IgD-negative memory B cell (primary cell): ENCODE results near the gene ALDH1A2. TPM values are rescaled to one million over a fixed set of nuclear protein-coding genes. Genes with fewer than 3 reads are reported as not detected.
"Not testable (repeated sequence)": the region's sequence is repeated elsewhere in the genome, so short reads cannot be mapped to it uniquely, and the experiment has no call there.

ENCODE experiments used
- H3K27ac Mint-ChIP-seq, 3 donors: one replicate each; pipeline ENCODE4 v1.8.0; 2020 to 2022; ENCODE audit warnings: mild to moderate bottlenecking in 3 of 3, mixed read lengths in 3 of 3, moderate library complexity in 1 of 3
- H3K27me3 Mint-ChIP-seq: one replicate; pipeline ENCODE4 v1.8.0; 2021; ENCODE audit warnings: mixed read lengths
- H3K36me3 Mint-ChIP-seq: one replicate; pipeline ENCODE4 v1.8.0; 2020; ENCODE audit warnings: mild to moderate bottlenecking, mixed read lengths
- H3K4me1 Mint-ChIP-seq, 3 donors: one replicate each; pipeline ENCODE4 v1.8.0; 2020 to 2022; ENCODE audit warnings: mixed read lengths in 3 of 3, mild to moderate bottlenecking in 1 of 3
- H3K4me3 Mint-ChIP-seq, 4 donors: one replicate each; pipeline ENCODE4 v1.8.0; 2020 to 2022; ENCODE audit warnings: mild to moderate bottlenecking in 4 of 4, mixed read lengths in 4 of 4, moderate library complexity in 3 of 4
- H3K9me3 Mint-ChIP-seq, 3 donors: one replicate each; pipeline ENCODE4 v1.8.0; 2020 to 2021; ENCODE audit warnings: mixed read lengths in 3 of 3, mild to moderate bottlenecking in 1 of 3
- polyA plus RNA-seq: library from polyadenylated mRNA; unstranded; fragments of 300-500 nt; fragmentation: Illumina TruSeq; gene quantifications from one replicate; pipeline ENCODE4 v1.2.3, GENCODE V29; 2021

The ALDH1A2 gene
- polyA plus RNA-seq, 1 donor from 2014 or later: not detected

DNA sequence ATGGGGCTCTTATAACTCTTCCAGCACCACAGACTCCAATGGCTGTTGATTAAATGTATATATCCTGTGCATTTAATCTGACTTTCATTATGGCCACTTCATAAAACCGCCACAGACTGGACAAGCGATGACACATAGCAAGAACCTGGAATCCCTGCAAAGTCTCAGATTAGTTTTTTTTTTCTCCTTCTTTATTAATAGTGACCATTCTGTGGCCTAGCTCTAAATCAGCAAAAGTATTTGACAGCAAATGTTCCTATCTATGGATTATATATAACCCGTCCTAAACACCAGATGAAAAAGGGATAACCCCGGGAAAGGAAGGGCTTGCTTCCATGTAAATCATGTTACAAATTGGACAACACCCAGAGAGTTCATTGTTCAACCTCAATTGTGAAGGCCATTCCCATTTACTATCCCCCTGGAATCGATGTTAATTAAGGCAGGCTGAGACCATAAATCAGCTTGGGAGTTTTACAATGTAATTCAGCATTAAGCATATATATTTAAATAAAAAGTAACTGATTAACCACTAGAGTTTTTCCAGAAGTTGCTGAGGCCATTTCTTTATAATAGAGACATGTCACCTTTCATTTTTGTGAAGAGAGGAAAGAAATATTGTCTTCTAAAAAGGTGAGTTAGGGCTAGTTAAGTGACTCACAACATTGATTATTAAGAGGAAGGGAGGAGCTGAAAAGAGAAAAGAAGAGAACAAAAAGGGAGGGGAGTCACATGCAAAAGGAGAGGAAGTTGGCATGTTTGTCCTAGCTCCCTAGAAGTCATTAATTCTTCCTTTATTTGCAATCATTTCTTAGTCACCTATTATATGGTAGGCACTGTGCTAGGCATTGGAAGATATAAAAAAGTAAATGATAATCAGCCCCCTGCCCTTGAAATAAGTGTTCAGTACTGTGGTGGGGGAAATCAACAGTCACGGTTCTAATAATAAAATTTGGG, 26.2 kb downstream of the ALDH1A2 start:
- Mint-ChIP-seq H3K27ac (no peak overlapping the region), H3K36me3 (no peaks in the 10 kb centered on the region), H3K4me1 (no peaks in the 10 kb centered on the region), H3K4me3 (no peak overlapping the region), H3K27me3 (peaks cover 9% of the 10 kb centered on the region), H3K9me3 (no peaks in the 10 kb centered on the region)

DNA sequence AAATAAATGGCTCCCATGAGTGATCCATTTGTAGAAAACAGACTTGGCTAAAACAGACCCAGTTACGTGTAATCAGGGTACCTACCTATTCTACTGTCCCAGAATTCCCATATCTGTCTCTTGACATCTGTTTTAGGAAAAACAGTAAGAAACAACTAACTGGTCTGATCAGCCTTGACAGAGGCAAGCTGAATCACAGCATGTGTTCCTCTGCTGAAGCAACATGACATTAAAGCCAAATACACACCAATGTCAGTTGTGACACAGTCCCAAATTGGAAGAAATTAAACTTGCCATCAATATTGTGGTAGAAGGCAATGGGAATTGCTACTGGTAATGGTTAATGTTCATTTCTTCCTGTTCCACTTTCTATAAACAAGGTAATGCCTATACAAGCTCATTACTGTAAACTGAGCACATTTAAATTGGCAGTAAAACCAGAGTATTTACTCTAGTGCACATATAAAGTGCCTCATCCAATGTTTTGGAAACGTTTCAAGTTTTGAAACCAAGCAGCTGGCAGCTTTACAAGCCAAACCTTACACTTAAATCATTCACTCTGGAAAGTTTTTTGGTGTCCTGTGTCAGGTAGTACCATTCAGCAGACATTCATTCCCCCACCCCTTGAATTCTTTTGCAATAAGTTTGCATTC, 27.0 kb downstream of the ALDH1A2 start:
- Mint-ChIP-seq H3K4me3 (no peak overlapping the region), H3K27me3 (peaks cover 6% of the 10 kb centered on the region), H3K36me3 (no peaks in the 10 kb centered on the region), H3K9me3 (no peaks in the 10 kb centered on the region), H3K27ac (no peak overlapping the region), H3K4me1 (no peaks in the 10 kb centered on the region)

DNA sequence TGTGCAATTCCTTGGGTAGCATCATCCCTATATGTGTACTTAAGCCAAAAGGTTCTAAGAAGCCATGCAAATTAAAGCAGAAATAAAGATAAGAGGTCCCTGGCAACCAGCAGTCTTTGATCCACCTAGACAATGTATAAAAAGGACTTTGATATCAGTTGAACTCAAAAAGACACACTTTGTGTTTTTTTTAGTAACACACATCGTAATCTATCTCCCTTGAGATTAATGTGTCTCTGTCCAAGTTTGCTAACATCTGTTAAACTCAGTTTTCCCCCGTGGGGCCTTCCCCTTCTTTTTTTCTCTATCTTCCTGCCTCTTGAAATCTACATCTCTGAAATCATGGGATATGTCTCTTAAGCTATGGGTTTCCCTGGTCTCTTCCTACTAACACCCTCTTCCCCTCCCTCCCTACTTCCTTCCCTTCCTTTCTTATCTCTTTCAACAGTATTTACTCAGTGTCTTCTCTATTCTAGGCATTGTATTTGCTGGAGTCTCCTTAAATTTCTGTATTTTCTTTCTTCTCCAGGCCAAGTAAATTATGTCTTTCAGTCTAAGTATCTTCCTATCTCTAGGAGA, 27.7 kb downstream of the ALDH1A2 start:
- H3K4me1 Mint-ChIP-seq: no peaks in the 10 kb centered on the region
- H3K9me3 Mint-ChIP-seq: no peaks in the 10 kb centered on the region
- no peak overlapping the region for H3K27ac Mint-ChIP-seq
- no peaks in the 10 kb centered on the region for H3K36me3 Mint-ChIP-seq
- H3K27me3 Mint-ChIP-seq: peaks cover 3% of the 10 kb centered on the region
- H3K4me3 Mint-ChIP-seq: no peak overlapping the region

DNA sequence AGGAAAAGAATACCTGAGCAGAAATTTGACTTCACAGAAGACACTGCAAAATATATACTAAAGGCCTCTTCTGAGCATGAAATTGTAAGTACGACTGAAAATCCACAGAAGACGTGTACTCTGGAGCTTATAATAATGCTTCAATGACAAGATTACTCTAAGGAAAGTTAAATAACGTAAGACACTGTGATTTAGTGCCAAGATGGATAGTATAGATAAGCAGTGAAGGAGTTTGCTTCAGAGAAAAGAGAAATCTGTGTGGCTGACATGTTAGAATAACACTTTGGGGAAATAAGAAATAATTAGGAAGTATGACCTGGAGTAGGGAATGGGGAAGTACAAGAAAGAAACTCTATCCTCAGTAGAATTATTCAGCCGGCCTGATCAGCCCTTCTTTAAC, 28.9 kb downstream of the ALDH1A2 start:
- Mint-ChIP-seq H3K4me3 (no peak overlapping the region), H3K27ac (no peak overlapping the region)

DNA sequence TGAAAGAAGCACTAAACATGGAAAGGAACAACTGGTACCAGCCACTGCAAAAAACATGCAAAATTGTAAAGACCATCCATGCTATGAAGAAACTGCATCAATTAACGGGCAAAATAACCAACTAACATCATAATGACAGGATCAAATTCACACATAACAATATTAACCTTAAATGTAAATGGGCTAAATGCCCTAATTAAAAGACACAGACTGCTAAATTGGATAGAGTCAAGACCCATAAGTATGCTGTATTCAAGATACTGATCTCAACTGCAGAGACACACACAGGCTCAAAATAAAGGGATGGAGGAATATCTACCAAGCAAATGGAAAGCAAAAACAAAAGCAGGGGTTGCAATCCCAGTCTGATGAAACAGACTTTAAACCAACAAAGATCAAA, 37.1 kb downstream of the ALDH1A2 start:
- H3K4me1 Mint-ChIP-seq, H3K27me3 Mint-ChIP-seq, H3K27ac Mint-ChIP-seq, H3K36me3 Mint-ChIP-seq, H3K4me3 Mint-ChIP-seq: not testable (repeated sequence)
- H3K9me3 Mint-ChIP-seq: peaks cover 12 to 30% (median 24%) of the 10 kb centered on the region in 3 donors

More for the DNA sequence above, 28.9 kb downstream of the ALDH1A2 start:
- Mint-ChIP-seq H3K9me3 (no peaks in the 10 kb centered on the region), H3K4me1 (no peaks in the 10 kb centered on the region), H3K36me3 (no peaks in the 10 kb centered on the region), H3K27me3 (peaks cover 3% of the 10 kb centered on the region)

DNA sequence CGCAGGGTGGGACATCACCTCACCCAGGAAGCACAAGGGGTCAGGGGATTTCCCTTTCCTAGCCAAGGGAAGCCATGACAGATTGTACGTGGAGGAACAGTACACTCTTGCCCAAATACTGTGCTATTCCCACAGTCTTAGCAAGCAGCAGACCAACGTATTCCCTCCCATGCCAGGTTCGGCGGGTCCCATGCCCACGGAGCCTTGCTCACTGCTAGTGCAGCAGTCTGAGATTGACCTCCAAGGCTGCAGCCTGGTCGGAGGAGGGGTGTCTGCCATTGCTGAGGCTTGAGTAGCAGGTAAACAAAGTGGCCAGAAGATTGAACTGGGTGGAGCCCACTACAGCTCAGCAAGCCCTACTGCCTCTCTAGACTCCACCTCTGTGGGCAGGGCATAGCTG, 39.0 kb downstream of the ALDH1A2 start:
- Mint-ChIP-seq H3K27me3 (peaks cover 8% of the 10 kb centered on the region), H3K4me3 (peak overlapping the region in 1 of 4 donors; percentile 7), H3K9me3 (peaks cover 17 to 39% (median 31%) of the 10 kb centered on the region in 3 donors), H3K36me3 (no peaks in the 10 kb centered on the region), H3K27ac (no peak overlapping the region), H3K4me1 (no peaks in the 10 kb centered on the region)

DNA sequence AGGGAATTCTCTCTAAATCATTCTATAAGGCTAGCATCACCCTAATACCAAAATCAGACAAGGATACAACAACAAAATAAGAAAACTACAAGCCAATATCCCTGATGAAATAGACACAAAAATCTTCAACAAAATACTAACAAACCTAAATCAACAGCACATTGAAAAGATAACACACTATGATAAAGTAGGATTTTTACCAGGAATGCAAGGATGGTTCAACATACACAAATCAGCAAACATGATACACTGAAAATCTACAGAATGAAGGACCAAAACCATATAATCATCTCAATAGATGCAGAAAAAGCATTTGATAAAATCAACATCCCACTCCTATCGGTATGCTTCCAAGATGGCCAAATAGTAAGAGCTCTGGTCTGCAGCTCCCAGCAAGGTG, 39.5 kb downstream of the ALDH1A2 start:
- no peaks in the 10 kb centered on the region for H3K4me1 Mint-ChIP-seq
- H3K36me3 Mint-ChIP-seq: no peaks in the 10 kb centered on the region
- peaks cover 8% of the 10 kb centered on the region for H3K27me3 Mint-ChIP-seq
- H3K27ac Mint-ChIP-seq: no peak overlapping the region
- peaks cover 20 to 39% (median 31%) of the 10 kb centered on the region in 3 donors for H3K9me3 Mint-ChIP-seq
- H3K4me3 Mint-ChIP-seq: peak overlapping the region in 1 of 4 donors; percentile 7

DNA sequence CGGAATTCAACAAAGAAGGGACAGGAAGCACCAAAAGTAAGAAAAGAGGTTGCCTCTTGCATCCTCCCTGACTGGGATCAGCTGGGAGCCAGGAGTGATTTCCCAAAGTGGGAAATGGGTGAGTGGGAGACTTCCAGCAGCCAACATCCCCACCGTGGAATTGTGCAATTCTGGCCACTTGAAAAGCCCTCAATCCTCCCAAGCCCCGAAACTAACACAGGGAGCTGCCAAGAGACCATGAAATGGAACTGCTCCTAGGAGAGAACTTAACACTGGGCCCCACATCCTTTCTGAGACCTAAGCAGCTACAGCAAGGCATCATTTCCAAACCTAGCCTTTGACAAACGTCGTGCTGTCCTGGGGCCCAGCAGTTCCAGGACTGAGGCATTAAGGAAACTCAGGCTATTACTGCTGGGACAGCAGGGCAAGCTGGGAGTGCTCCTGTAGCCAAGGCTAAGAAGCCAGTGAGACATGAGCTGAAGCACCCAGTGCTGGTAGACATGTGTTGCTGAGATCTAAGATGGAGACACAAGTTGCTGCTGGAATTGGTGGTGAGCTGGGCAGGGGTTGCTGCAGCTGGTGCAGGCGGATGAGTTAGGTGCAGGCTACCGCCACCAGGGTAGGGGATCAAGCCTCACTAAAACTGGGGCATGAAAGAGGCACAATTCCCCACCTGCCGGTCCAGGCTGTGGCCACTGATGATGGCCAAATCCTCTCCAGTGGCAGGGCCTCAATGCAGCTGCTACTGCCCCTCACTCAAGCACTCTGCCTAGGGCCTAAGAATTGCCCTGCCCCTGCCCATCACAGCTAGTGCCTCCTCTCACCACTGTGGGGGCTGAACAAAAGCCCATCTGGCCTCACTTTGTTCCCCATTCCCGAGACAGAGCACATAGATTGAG, 43.9 kb downstream of the ALDH1A2 start:
- H3K4me1 Mint-ChIP-seq: no peaks in the 10 kb centered on the region
- no peak overlapping the region for H3K4me3 Mint-ChIP-seq
- peaks cover 18 to 31% (median 23%) of the 10 kb centered on the region in 3 donors for H3K9me3 Mint-ChIP-seq
- peaks cover 1% of the 10 kb centered on the region for H3K36me3 Mint-ChIP-seq
- peak overlapping the region in 1 of 3 donors; percentile 78 for H3K27ac Mint-ChIP-seq
- H3K27me3 Mint-ChIP-seq: peaks cover 7% of the 10 kb centered on the region

DNA sequence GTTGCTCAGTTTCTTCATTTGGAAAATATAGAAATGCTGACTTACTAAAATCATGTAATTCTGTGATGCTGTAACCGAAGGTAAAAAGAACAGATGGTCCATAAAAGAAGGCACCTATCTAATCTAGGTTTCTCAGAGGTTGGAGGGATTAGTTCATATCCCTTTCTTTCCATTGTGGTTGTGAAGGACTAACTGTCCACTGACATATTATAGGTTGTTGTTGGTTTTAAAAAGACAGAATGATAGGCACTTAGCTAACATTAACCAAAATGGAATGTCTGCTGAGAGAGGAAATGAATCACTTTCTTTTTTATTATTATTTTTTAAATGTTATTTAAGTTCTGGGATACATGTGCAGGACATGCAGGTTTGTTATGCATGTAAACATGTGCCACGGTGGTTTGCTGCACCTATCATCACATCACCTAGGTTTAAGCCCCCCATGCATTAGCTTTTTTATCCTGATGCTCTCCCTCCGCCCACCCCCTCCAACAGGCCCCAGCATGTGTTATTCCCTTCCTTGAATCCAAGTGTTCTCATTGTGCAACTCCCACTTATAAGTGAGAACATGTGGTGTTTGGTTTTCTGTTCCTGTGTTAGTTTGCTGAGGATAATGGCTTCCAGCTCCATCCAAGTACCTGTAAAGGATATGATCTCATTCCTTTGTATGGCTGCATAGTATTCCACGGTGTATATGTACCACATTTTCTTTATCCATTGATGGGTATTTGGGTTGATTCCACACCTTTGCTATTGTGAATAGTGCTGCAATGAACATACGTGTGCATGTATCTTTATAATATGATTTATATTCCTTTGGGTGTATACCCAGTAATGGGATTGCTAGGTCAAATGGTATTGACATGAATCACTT, 45.8 kb downstream of the ALDH1A2 start:
- Mint-ChIP-seq H3K27me3 (peaks cover 8% of the 10 kb centered on the region), H3K4me3 (no peak overlapping the region), H3K4me1 (no peaks in the 10 kb centered on the region), H3K27ac (no peak overlapping the region), H3K36me3 (peaks cover 1% of the 10 kb centered on the region), H3K9me3 (peaks cover 9 to 17% (median 11%) of the 10 kb centered on the region in 3 donors)

DNA sequence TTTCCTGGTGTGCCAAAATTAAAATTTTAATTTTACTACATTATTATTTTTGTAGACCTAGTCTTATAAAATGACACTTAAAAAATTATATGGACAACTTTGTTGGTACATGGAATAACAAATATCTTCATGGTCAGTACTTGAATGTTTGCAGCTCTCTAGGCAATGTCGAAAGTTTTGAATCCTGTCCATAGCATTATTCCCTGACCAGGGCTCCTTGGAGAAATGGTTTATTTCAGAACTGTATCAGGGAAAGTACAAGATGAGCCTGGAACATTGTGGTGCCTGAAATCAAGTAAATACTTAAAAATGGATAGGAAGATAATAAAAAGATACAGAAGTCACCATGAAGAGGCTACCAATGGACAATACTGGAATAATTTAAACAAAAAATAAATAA, 47.6 kb downstream of the ALDH1A2 start:
- Mint-ChIP-seq H3K27me3 (peaks cover 11% of the 10 kb centered on the region), H3K4me1 (no peaks in the 10 kb centered on the region), H3K36me3 (peaks cover 1% of the 10 kb centered on the region), H3K4me3 (no peak overlapping the region), H3K27ac (no peak overlapping the region), H3K9me3 (peaks cover 6 to 9% (median 7%) of the 10 kb centered on the region in 3 donors)

DNA sequence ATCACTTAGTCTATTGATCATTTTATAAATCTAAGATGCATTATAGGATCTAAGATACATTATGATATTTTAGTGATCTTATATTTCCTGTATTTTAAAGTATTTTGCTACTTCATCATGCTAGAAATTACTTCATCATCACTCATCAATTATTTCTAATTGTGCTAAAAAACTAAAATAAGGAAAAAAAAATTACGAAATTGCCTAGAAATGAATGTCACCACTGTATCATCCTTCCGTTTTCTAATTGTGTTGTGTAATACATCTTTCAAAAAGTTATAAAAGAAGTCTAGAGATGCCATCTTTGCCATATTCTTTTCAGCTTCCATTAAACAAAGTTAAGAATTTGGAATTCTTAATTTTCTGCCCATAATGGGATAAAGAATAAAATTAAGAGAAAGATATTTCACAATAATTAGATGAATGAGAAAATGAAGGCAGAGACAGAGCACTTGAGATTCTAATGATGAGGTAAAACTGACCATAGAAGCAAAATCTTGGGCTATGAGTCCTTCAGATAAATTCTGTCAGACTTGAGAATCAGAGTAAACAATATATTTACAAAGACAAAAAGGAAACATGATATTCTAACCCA, 48.8 kb downstream of the ALDH1A2 start:
- Mint-ChIP-seq H3K4me1 (no peaks in the 10 kb centered on the region), H3K4me3 (no peak overlapping the region), H3K27me3 (peaks cover 8% of the 10 kb centered on the region)

DNA sequence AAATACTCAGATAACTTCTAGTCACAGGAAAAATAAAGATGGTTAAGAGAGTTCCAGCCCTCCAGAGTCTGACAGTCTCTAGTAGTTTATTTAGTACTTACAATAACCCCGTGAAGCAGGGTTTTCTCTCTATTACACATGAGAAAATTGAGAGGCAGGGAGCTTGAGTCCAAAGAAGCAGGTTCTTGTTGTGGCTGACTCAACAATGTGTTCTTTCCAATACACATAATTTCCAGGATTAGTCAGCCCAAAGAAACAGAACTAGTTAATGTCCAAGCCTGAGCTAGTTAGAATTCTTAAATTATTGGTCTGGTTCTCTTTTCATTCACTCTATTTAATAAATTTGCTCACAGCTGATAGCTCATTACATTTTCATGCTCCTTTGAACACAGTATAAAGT, 49.9 kb downstream of the ALDH1A2 start:
- no peaks in the 10 kb centered on the region for H3K4me1 Mint-ChIP-seq
- H3K27me3 Mint-ChIP-seq: peaks cover 11% of the 10 kb centered on the region
- no peak overlapping the region for H3K27ac Mint-ChIP-seq
- H3K36me3 Mint-ChIP-seq: peaks cover 1% of the 10 kb centered on the region
- peaks cover 0 to 2% (median 0%) of the 10 kb centered on the region in 3 donors for H3K9me3 Mint-ChIP-seq
- H3K4me3 Mint-ChIP-seq: no peak overlapping the region

More for the DNA sequence above, 48.8 kb downstream of the ALDH1A2 start:
- Mint-ChIP-seq H3K27ac (no peak overlapping the region), H3K9me3 (peaks cover 0 to 4% (median 2%) of the 10 kb centered on the region in 3 donors), H3K36me3 (peaks cover 1% of the 10 kb centered on the region)

DNA sequence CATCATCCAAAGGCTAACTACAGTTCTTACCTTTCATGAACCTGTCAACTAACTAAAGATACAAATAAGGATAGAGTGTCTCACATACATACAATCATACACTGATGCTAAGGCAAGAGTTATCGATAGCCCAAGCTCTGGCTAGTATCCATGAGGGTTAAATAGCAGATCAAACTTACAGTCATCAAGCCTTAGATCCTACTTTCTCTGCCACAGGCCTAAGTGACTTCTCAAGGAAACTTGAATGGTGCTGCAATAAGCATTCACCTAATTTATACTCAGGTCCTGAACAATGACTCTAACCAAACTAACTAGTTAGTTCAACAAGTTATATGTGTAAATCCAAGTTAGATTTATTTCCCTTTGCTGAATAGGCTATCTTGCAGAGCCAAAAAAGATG, 51.0 kb downstream of the ALDH1A2 start:
- Mint-ChIP-seq H3K4me3 (no peak overlapping the region), H3K27ac (no peak overlapping the region), H3K4me1 (no peaks in the 10 kb centered on the region), H3K36me3 (no peaks in the 10 kb centered on the region), H3K9me3 (peaks cover 0 to 2% (median 0%) of the 10 kb centered on the region in 3 donors), H3K27me3 (peaks cover 10% of the 10 kb centered on the region)
